HEK293 (cell line): ENCODE data around the gene SYS1.
A peak's percentile ranks its signal among the peaks of the same experiment; 100 is the strongest.

Experiments used
- BCL11B ChIP-seq: fragments of 450-650 bp; formaldehyde crosslinking; IDR thresholded peaks from 2 replicates; pipeline ENCODE4 v1.5.1; 2016; ENCODE audit warnings: low read depth, missing biosample characterization, missing genetic modification characterization
- CTCF ChIP-seq: fragments of 450-650 bp; formaldehyde crosslinking; IDR thresholded peaks from 2 replicates; pipeline ENCODE4 v1.5.1; 2016; ENCODE audit warnings: missing biosample characterization, missing genetic modification characterization
- FEZF1 ChIP-seq: fragments of 450-650 bp; formaldehyde crosslinking; IDR thresholded peaks from 2 replicates; pipeline ENCODE4 v1.5.1; 2016; ENCODE audit warnings: missing biosample characterization, missing genetic modification characterization
- GLI2 ChIP-seq: fragments of 450-650 bp; formaldehyde crosslinking; IDR thresholded peaks from 2 replicates; pipeline ENCODE4; 2017; ENCODE audit warnings: missing biosample characterization, missing genetic modification characterization, low read depth, borderline replicate concordance
- MYNN ChIP-seq: fragments of 450-650 bp; formaldehyde crosslinking; IDR thresholded peaks from 2 replicates; pipeline ENCODE4 v1.5.1; 2016; ENCODE audit warnings: missing biosample characterization, missing genetic modification characterization, borderline replicate concordance
- REPIN1 ChIP-seq: fragments of 450-650 bp; formaldehyde crosslinking; IDR thresholded peaks from 2 replicates; pipeline ENCODE4 v1.5.1; 2017; ENCODE audit warnings: missing biosample characterization, missing genetic modification characterization, low read depth
- SP2 ChIP-seq: fragments of 450-650 bp; formaldehyde crosslinking; IDR thresholded peaks from 2 replicates; pipeline ENCODE4 v1.5.1; 2016; ENCODE audit warnings: missing biosample characterization, missing genetic modification characterization
- ZNF121 ChIP-seq: fragments of 450-650 bp; formaldehyde crosslinking; IDR thresholded peaks from 2 replicates; pipeline ENCODE4 v1.5.1; 2016; ENCODE audit warnings: missing biosample characterization, missing genetic modification characterization
- ZNF239 ChIP-seq: fragments of 450-650 bp; formaldehyde crosslinking; IDR thresholded peaks from 2 replicates; pipeline ENCODE4 v1.5.1; 2016; ENCODE audit warnings: missing biosample characterization, missing genetic modification characterization
- ZNF658 ChIP-seq: fragments of 450-650 bp; formaldehyde crosslinking; IDR thresholded peaks from 2 replicates; pipeline ENCODE4; 2016; ENCODE audit warnings: missing biosample characterization, missing genetic modification characterization
- ZNF670 ChIP-seq: fragments of 450-650 bp; formaldehyde crosslinking; IDR thresholded peaks from 2 replicates; pipeline ENCODE4 v1.5.1; 2016; ENCODE audit warnings: missing biosample characterization, missing genetic modification characterization, low read depth

DNA sequence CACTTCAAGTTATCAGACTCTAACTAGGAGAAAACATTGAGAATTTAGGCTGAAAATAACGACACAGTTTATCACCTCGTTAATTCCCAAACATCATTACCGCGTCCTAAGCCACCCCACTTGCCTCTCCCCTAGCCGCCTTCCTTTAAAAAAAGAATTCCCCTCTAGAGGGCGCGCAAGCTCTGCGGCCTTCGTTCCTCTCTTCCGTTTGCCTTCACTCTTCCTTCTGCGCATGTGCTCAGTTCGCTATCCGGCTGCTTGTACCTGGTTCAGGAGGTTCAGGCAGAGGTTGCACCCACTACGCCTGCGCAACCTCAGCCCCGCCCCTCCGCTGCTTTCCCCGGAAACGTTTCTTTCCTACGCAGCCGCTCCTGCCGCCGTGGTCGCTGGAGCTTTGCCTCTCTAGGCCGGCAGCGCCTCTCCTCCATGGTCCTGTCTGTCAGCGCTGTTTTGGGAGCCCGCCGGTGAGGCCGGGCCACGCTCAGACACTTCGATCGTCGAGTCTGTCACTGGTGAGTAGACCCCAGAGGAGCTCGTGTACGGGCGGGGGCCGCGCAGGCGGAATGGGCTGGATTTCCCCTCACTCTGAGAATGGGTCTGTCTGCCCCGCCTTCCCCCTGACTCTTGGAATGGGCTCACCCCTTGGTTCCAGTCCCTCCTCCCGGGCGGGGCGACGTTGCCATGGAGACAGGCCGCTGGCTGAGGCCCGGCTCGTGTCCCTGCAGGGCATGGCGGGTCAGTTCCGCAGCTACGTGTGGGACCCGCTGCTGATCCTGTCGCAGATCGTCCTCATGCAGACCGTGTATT is at the start of gene SYS1:
- TF ChIP-seq BCL11B (tag by site-specific recombination) (no peak), CTCF (tag by site-specific recombination) (peak; percentile 100), SP2 (peak; percentile 91), REPIN1 (tag by site-specific recombination) (peak; percentile 83; the same call in 1 of the 2 replicates), GLI2 (tag by site-specific recombination) (no peak), ZNF239 (tag by site-specific recombination) (no peak), ZNF658 (tag by site-specific recombination) (no peak), ZNF121 (tag by site-specific recombination) (no peak), MYNN (no peak), FEZF1 (tag by site-specific recombination) (no peak), ZNF670 (tag by site-specific recombination) (no peak)
